Epithelial cell of proximal tubule (primary cell): ENCODE data around the gene KRABD2. TPM values are rescaled to one million over a fixed set of nuclear protein-coding genes. Genes with fewer than 3 reads are reported as not detected.

Source experiments
- DNase-seq: peaks from one replicate; pipeline ENCODE4 v3.0.0-alpha.2; 2011; ENCODE audit warnings: low read depth
- H3K4me3 ChIP-seq: 2 replicates; pipeline ENCODE4 v1.5.1; 2011; ENCODE audit warnings: low read depth, mild to moderate bottlenecking, low read length
- CTCF ChIP-seq: conservative IDR thresholded peaks from 2 replicates; pipeline ENCODE4 v1.5.1; 2012; ENCODE audit warnings: low read depth, mild to moderate bottlenecking, low read length
- total RNA-seq: library from RNA; depleted of rRNA; stranded (reverse); fragments of >200 nt; gene quantifications from 2 replicates; pipeline ENCODE4 v1.2.3, GENCODE V29; 2015

The KRABD2 gene

GRCh38 chr17:8333281-8333680 is 43.2 kb downstream of the KRABD2 start:
- no peak overlapping the region for H3K4me3 ChIP-seq
- DNase-seq, result no peak
- no peak for TF ChIP-seq CTCF

GRCh38 chr17:8332688-8333087 is 43.8 kb downstream of the KRABD2 start:
- H3K4me3 ChIP-seq, result no peak overlapping the region
- no peak for DNase-seq
- TF ChIP-seq CTCF, result no peak

GRCh38 chr17:8332128-8332527 is 44.4 kb downstream of the KRABD2 start:
- DNase-seq, result no peak
- no peak for TF ChIP-seq CTCF
- no peak overlapping the region for H3K4me3 ChIP-seq

GRCh38 chr17:8327303-8327649 is 49.2 kb downstream of the KRABD2 start:
- peak overlapping the region; percentile 50 for H3K4me3 ChIP-seq
- no peak for DNase-seq
- TF ChIP-seq CTCF, result no peak

Other genes with a start within 250 kb of the KRABD2 start
- 13.1 and 17.1 TPM in 2 replicates for gene PER1, start 224.3 kb downstream of the KRABD2 start, total RNA-seq
- 2.1 and 7.0 TPM in 2 replicates for gene VAMP2, start 213.8 kb downstream of the KRABD2 start, total RNA-seq
- gene TMEM107, start 200.3 kb downstream of the KRABD2 start, total RNA-seq, result 16.9 and 24.3 TPM in 2 replicates
- 9.5 and 11.4 TPM in 2 replicates for gene BORCS6, start 186.5 kb downstream of the KRABD2 start, total RNA-seq
- 136 and 165 TPM in 2 replicates for gene AURKB, start 166.1 kb downstream of the KRABD2 start, total RNA-seq
- gene CTC1, start 128.6 kb downstream of the KRABD2 start, total RNA-seq, result 9.1 and 13.0 TPM in 2 replicates
- 37.2 and 58.1 TPM in 2 replicates for gene PFAS, start 127.4 kb downstream of the KRABD2 start, total RNA-seq
- 36.5 and 37.8 TPM in 2 replicates for gene RANGRF, start 88.0 kb downstream of the KRABD2 start, total RNA-seq
- 0.58 and 3.3 TPM in 2 replicates for gene SLC25A35, start 81.3 kb downstream of the KRABD2 start, total RNA-seq
- gene ARHGEF15, start 66.5 kb downstream of the KRABD2 start, total RNA-seq, result 0.06 TPM in 1 of 2 replicates, not detected in the other
- not detected in 2 replicates for gene ODF4, start 36.9 kb downstream of the KRABD2 start, total RNA-seq
- 2,667 and 4,627 TPM in 2 replicates for gene RPL26, start 6.5 kb upstream of the KRABD2 start, total RNA-seq
- 0.12 and 0.80 TPM in 2 replicates for gene RNF222, start 21.1 kb upstream of the KRABD2 start, total RNA-seq
- gene NDEL1, start 59.2 kb upstream of the KRABD2 start, total RNA-seq, result 27.3 and 33.4 TPM in 2 replicates